Sigmoid colon (tissue), 4 donors: Measurements from ENCODE around the gene REC8.

Experiments used
- CTCF ChIP-seq, 4 experiments: fragments of 450-650 bp in 3 of 4; fragments of 200-600 bp in 1 of 4; IDR thresholded peaks; one replicate each; pipeline ENCODE4 v1.5.1; 2016 to 2019; ENCODE audit warnings: antibody characterized with exemption in 4 of 4, mild to moderate bottlenecking in 3 of 4, moderate library complexity in 2 of 4
- EP300 ChIP-seq, 4 donors: sonication (generic); formaldehyde crosslinking; IDR thresholded peaks; one replicate each; pipeline ENCODE4 v1.6.1; 2017; ENCODE audit warnings: antibody characterized with exemption in 4 of 4
- POLR2A ChIP-seq, 2 donors: fragments of 450-650 bp; IDR thresholded peaks; one replicate each; pipeline ENCODE4 v1.6.1; 2016; ENCODE audit warnings: antibody characterized with exemption in 2 of 2, mild to moderate bottlenecking in 2 of 2, moderate library complexity in 2 of 2

GRCh38 chr14:24179294-24179960 is 7.5 kb downstream of the REC8 start:
- TF ChIP-seq CTCF (IDR thresholded peaks at IDR 0.05) (no peak), POLR2A (IDR thresholded peaks at IDR 0.05) (no peak), EP300 (IDR thresholded peaks at IDR 0.05) (no peak)
